ENCODE results near the gene CTBP2.

The CTBP2 gene

GRCh38 chr10:125024497-125025234 is 135.7 kb downstream of the CTBP2 start:
- Mint-ChIP-seq H3K27me3 (ENCODE audit: low read depth) (no peaks in the 10 kb centered on the region), H3K4me1 (peaks cover 74% of the 10 kb centered on the region), H3K27ac (peak overlapping the region; percentile 80 to 93 (median 85)), H3K4me3 (peak overlapping the region in 1 of 3 experiments; percentile 11), H3K36me3 (ENCODE audit: low read depth) (peaks cover 57% of the 10 kb centered on the region), H3K9me3 (peaks cover under 1% of the 10 kb centered on the region)
- no peak for TF ChIP-seq CTCF (IDR thresholded peaks at IDR 0.05; ENCODE audit: unreplicated experiment in 3 of 3)

- Mint-ChIP-seq H3K9me3 (peaks cover 4% of the 10 kb centered on the region), H3K27me3 (ENCODE audit: low read depth) (no peaks in the 10 kb centered on the region), H3K4me3 (peak overlapping the region in 1 of 3 experiments; percentile 39), H3K27ac (peak overlapping the region; percentile 80 to 93 (median 85)), H3K36me3 (ENCODE audit: low read depth) (peaks cover 63% of the 10 kb centered on the region), H3K4me1 (peaks cover 75% of the 10 kb centered on the region)
- no peak for TF ChIP-seq CTCF (IDR thresholded peaks at IDR 0.05; ENCODE audit: unreplicated experiment in 3 of 3)
These were observed 136.4 kb downstream of the CTBP2 start for GRCh38 chr10:125023862-125024496.

- Mint-ChIP-seq H3K27me3 (ENCODE audit: low read depth) (no peaks in the 10 kb centered on the region), H3K27ac (peak overlapping the region; percentile 80 to 93 (median 85)), H3K4me3 (peak overlapping the region in 1 of 3 experiments; percentile 39), H3K4me1 (peaks cover 67% of the 10 kb centered on the region), H3K9me3 (peaks cover 4% of the 10 kb centered on the region), H3K36me3 (ENCODE audit: low read depth) (peaks cover 69% of the 10 kb centered on the region)
- no peak for TF ChIP-seq CTCF (IDR thresholded peaks at IDR 0.05; ENCODE audit: unreplicated experiment in 3 of 3)
These were observed 137.1 kb downstream of the CTBP2 start for GRCh38 chr10:125023255-125023654.

GRCh38 chr10:125022671-125023070 is 137.7 kb downstream of the CTBP2 start:
- Mint-ChIP-seq H3K9me3 (peaks cover 4% of the 10 kb centered on the region), H3K4me1 (peaks cover 64% of the 10 kb centered on the region), H3K27ac (peak overlapping the region in 2 of 3 experiments; percentile 60 to 93), H3K36me3 (ENCODE audit: low read depth) (peaks cover 73% of the 10 kb centered on the region), H3K4me3 (no peak overlapping the region), H3K27me3 (ENCODE audit: low read depth) (no peaks in the 10 kb centered on the region)
- no peak for TF ChIP-seq CTCF (IDR thresholded peaks at IDR 0.05; ENCODE audit: unreplicated experiment in 3 of 3)

GRCh38 chr10:125021686-125022344 is 138.5 kb downstream of the CTBP2 start:
- peaks cover 4% of the 10 kb centered on the region for H3K9me3 Mint-ChIP-seq
- no peak for TF ChIP-seq CTCF (IDR thresholded peaks at IDR 0.05; ENCODE audit: unreplicated experiment in 3 of 3)
- peak overlapping the region in 2 of 3 experiments; percentile 55 to 61 for H3K4me3 Mint-ChIP-seq
- H3K27ac Mint-ChIP-seq, result peak overlapping the region; percentile 46 to 93 (median 86)
- H3K4me1 Mint-ChIP-seq, result peaks cover 71% of the 10 kb centered on the region
- peaks cover 81% of the 10 kb centered on the region for H3K36me3 Mint-ChIP-seq (ENCODE audit: low read depth)
- no peaks in the 10 kb centered on the region for H3K27me3 Mint-ChIP-seq (ENCODE audit: low read depth)
